ENCODE measurements around the gene COL6A1. TPM values are rescaled to one million over a fixed set of nuclear protein-coding genes. Genes with fewer than 3 reads are reported as not detected.

COL6A1 gene, protein sequence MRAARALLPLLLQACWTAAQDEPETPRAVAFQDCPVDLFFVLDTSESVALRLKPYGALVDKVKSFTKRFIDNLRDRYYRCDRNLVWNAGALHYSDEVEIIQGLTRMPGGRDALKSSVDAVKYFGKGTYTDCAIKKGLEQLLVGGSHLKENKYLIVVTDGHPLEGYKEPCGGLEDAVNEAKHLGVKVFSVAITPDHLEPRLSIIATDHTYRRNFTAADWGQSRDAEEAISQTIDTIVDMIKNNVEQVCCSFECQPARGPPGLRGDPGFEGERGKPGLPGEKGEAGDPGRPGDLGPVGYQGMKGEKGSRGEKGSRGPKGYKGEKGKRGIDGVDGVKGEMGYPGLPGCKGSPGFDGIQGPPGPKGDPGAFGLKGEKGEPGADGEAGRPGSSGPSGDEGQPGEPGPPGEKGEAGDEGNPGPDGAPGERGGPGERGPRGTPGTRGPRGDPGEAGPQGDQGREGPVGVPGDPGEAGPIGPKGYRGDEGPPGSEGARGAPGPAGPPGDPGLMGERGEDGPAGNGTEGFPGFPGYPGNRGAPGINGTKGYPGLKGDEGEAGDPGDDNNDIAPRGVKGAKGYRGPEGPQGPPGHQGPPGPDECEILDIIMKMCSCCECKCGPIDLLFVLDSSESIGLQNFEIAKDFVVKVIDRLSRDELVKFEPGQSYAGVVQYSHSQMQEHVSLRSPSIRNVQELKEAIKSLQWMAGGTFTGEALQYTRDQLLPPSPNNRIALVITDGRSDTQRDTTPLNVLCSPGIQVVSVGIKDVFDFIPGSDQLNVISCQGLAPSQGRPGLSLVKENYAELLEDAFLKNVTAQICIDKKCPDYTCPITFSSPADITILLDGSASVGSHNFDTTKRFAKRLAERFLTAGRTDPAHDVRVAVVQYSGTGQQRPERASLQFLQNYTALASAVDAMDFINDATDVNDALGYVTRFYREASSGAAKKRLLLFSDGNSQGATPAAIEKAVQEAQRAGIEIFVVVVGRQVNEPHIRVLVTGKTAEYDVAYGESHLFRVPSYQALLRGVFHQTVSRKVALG
- total RNA-seq = 521 TPM
- long read RNA-seq, transcript COL6A1-206 (6 exons, 2,358 nt) = minor isoform, 12 of 203 reads
- long read RNA-seq, transcript COL6A1-204 (3 exons, 968 nt) = major isoform, 17 of 203 reads
- long read RNA-seq, partial matches to known transcripts = 167 of 203 reads
- long read RNA-seq, other reads (novel, unspliced or antisense) = 7 of 203 reads

- DNase-seq (ENCODE audit: low spot score) = no peak
These were observed at the start of gene COL6A1 for GRCh38 chr21:45981151-45982091. TSS of gene COL6A1 (plus strand) at chr21:45981770. CDS start at chr21:45981851, 81 bp downstream.

DNA sequence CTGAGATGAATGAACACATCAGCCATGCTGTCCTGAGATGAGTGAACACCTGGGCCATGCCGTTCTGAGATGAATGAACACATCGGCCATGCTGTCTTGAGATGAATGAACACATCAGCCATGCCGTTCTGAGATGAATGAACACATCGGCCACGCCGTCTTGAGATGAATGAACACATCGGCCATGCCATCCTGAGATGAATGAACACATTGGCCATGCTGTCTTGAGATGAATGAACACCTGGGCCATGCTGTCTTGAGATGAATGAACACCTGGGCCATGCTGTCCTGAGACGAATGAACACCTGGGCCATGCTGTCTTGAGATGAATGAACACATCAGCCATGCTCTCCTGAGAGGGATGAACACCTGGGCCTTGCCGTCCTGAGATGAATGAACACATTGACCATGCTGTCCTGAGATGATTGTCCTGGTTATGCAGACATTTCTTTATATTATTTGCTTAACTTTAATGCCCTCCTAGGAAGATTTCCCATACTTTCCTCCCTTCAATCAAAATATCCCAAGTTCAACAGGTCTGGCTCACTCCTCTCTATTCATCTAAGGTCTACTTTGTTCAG, 48.6 kb upstream of the COL6A1 start:
- no peak for DNase-seq (ENCODE audit: low spot score)

GRCh38 chr21:45934085-45934484, 47.5 kb upstream of the COL6A1 start:
- DNase-seq (ENCODE audit: low spot score) = no peak

DNA sequence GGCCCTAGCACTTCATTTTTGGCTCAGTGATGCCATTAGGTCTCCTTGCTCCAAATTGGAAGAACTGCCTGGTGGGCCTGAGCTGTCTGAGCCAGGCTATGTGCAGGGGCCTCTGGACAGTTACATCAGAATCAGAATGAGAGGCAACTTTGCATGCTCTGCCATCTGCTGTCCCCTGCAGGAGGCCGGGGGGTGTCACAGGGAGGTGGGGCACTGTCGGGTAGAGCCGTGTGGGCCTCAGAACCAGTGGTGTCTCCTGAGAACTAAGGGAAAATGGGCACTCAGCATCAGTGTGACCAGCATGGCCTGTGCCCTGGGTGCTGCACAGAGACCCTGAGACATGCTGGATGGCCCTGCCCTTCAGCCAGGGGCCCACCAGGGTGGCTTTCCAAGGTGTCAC, 47.0 kb upstream of the COL6A1 start:
- no peak for DNase-seq (ENCODE audit: low spot score)

DNA sequence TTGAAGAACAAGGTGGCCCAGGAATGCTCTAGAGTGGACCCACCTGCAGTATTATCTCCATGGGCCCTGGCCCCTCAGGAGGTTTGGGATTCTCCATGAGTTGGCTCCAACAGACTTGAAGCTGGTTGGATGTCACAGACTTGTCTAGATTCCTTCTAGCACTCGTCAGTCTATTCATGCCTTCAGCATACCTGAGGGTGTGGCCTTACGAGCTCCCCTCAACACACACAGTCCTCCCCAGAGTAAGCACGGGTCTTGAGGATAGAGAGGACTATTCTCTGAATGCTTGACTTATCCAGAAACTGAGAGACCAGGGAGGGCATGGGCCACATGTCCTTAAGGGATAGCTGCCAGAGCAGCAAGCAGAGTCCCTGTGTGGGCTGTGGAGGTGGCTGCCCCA, 45.9 kb upstream of the COL6A1 start:
- no peak for DNase-seq (ENCODE audit: low spot score)

GRCh38 chr21:45937721-45938452, 43.7 kb upstream of the COL6A1 start:
- DNase-seq (ENCODE audit: low spot score) = no peak

DNA sequence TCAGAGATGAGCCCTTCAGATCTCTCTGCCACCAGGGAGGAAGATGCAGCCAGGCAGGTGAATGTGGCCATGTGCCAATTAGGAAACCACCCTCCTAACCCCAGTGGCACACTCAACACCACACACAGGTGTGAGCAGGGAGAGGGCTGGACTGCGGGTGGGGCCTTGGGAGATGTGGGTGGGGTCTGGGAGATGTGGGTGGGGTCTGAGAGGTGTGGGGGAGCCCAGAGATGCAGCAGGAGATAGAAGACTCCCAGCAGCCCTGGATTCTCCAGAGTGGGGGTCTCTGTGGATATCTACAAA, 43.2 kb upstream of the COL6A1 start:
- DNase-seq (ENCODE audit: low spot score) = no peak

- DNase-seq (ENCODE audit: low spot score) = no peak
These were observed 42.6 kb upstream of the COL6A1 start for GRCh38 chr21:45938811-45939520.

DNA sequence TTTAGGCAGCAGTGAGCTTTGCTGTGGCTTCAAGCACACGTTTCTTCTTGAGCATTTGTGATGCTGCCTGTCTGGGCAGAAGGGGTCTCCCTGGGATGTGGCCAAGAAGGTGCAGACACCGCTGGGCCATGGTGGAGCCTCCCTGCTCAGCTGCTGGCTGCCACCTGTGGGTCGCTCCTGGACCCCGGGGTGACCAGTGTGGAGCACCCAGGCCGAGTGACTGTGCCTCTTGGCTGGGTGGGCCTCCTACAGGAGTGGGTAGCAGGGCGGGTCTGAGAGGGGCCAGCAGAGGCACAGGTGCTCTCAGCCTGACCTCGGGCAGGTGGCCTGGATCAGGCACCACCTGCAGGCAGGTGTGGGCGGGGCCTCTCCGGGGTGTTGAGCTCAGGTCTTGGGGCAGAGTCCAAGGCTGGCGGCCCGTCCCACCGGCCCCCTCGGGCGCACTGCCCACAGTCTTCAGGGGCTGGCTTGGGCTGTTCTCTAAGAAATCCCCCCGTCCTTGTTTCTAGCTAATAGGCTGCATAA, 42.0 kb upstream of the COL6A1 start:
- no peak for DNase-seq (ENCODE audit: low spot score)

GRCh38 chr21:45940091-45940490, 41.5 kb upstream of the COL6A1 start:
- DNase-seq (ENCODE audit: low spot score) = no peak

GRCh38 chr21:45940621-45941337, 40.8 kb upstream of the COL6A1 start:
- DNase-seq (ENCODE audit: low spot score) = no peak

DNA sequence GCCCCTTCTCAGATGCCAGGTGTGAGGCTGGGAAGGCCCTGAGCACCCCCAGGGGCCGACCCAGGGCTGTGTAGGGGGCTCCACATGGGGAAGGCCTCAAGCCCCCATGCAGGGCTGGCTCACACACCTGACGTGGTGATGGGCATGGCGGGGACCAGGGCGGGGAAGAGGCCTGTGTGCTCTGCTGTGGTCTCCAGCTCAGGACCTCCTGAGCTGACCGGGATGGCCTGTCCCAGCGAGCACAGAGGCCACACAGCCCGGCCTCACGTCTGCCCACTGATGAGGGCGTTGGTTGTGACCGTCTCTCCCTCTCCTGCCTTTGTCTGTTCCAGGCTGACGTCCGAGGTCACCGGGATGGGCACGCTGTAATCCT, 40.2 kb upstream of the COL6A1 start:
- no peak for DNase-seq (ENCODE audit: low spot score)

GRCh38 chr21:45941717-45942546, 39.6 kb upstream of the COL6A1 start:
- no peak for DNase-seq (ENCODE audit: low spot score)

DNA sequence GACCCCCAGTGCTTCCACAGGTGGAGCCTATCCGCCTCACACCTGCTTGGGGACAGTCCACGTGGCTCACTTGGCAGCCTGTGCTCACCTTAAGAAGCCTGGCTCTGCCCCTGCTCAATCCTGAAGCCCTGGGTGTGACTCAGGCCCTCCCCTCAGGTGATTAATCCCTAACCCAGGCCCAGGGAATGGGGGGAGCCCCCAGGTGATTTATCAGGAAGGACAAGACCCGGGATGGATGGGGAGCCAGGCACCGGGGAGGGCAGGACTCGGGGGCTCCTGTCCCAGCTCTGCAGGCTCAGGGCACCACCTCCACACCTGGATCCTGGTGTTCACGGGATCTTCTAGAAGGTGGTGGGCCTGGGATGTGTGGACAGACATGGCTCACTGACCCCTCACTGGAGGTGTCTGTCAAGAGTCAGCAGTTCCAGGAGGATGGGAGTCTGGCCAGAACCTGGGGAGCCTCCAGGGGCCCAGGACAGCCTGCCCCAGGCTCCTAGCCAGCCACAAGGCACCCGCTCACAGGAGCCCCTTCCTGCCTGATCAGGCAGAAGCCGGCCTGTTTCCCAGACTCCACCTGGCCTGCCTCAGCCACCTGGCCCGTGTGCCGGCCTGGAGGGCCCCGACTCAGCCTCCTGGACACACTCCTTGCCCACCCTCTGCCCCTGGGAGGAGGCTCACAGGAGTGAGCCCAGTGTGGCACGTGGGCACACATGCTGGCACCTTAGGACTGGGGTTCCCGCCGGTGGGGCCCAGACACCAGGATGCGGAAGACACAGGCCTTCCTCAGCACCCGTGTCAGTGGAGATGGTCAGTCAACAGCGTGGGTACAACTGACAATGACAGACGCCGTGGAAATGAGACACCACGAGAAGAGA, 38.6 kb upstream of the COL6A1 start:
- DNase-seq (ENCODE audit: low spot score) = no peak

GRCh38 chr21:45943630-45944540, 37.7 kb upstream of the COL6A1 start:
- no peak for DNase-seq (ENCODE audit: low spot score)

All from mesenteric fat pad (tissue), 1 donor.